Activated CD8-positive, alpha-beta T cell treated with anti-CD3 and anti-CD28 coated beads for 36 hours (primary cell): ENCODE results near the gene RNF152. TPM values are rescaled to one million over a fixed set of nuclear protein-coding genes. Genes with fewer than 3 reads are reported as not detected.

ENCODE experiments used
- ATAC-seq: fragments of 200-7000 bp; cut with Tn5 transposase; one replicate; pipeline ENCODE4 v1.10.0; 2021; ENCODE audit warnings: mild to moderate bottlenecking, moderate library complexity
- CTCF ChIA-PET: fragments of 350-600 bp; sonication (Branson Sonifier 250); formaldehyde crosslinking; loops from one replicate; lab custom pipeline; 2021; ENCODE audit warnings: antibody characterized with exemption; lab: Charles Lee
- POLR2A ChIA-PET: fragments of 350-600 bp; sonication (Branson Sonifier 250); formaldehyde crosslinking; loops from one replicate; lab custom pipeline; 2021; ENCODE audit warnings: antibody characterized with exemption; lab: Charles Lee
- DNase-seq: peaks from one replicate; pipeline ENCODE4 v3.0.0-alpha.2; 2020
- H3K27ac Mint-ChIP-seq: one replicate; pipeline ENCODE4 v1.8.0; 2021; ENCODE audit warnings: mild to moderate bottlenecking, mixed read lengths
- H3K27me3 Mint-ChIP-seq: one replicate; pipeline ENCODE4 v1.8.0; 2021; ENCODE audit warnings: mixed read lengths
- H3K36me3 Mint-ChIP-seq: one replicate; pipeline ENCODE4 v1.8.0; 2021; ENCODE audit warnings: low read depth, mixed read lengths
- H3K4me1 Mint-ChIP-seq: one replicate; pipeline ENCODE4 v1.8.0; 2021; ENCODE audit warnings: low read depth, mixed read lengths
- H3K4me3 Mint-ChIP-seq: one replicate; pipeline ENCODE4 v1.8.0; 2021; ENCODE audit warnings: mild to moderate bottlenecking, moderate library complexity, mixed read lengths
- H3K9me3 Mint-ChIP-seq: one replicate; pipeline ENCODE4 v1.8.0; 2021; ENCODE audit warnings: mixed read lengths
- intact Hi-C: fragments of 100-400 bp; cut with micrococcal nuclease; formaldehyde crosslinking; loops from one replicate; pipeline ENCODE4 v1.10.0; 2022
- total RNA-seq, 2 experiments: library from RNA; stranded (reverse); gene quantifications; one replicate each; pipeline ENCODE4 v1.2.3, GENCODE V29; 2021
- TF ChIP-seq, protein P1 (sequence below): fragments of 200-600 bp; IDR thresholded peaks from one replicate; pipeline ENCODE4 v1.8.0; 2022; ENCODE audit warnings: antibody characterized with exemption, mild to moderate bottlenecking

RNF152 gene
- total RNA-seq, 2 experiments from 2014 or later, result 0.16 to 0.18 TPM

DNA sequence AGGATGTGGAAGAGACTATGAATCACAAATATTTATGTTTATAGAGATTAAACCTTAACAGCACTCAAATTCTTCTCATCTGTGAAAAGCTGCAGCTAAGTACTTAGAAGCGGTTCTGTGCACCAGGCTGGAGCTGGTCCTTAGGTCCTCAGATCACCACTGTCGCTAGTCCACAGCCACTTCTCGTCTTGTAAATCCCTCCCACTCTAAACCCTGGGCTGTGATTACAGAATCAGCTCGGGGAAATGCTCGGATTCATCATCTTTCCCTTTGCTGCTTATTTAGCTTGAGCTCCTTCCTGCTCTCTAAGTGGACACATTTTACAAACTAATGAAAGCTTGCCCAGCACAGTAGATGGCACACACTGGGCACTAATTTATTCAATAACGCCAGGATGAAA lies 61.7 kb downstream of the RNF152 start:
- H3K9me3 Mint-ChIP-seq, result no peaks in the 10 kb centered on the region

DNA sequence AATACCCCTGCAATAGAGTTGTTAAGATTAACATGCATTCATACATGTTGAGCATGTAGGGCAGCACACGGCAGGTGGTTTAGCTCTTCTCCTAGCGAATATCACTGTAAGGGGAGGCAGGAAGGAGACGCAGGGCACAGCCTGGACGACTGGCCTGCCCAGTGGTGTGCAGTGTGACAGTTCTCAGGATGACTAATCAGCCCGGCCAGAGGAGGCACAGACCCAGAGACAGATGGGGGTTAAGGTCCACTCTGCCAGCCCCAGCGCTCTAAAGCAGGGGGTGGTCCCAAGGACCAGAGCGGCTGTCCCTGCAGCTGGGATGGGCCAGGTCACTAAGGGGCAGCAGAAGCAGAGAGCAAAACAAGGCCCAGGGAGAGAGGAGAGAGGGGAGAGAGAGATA lies 63.7 kb downstream of the RNF152 start:
- Mint-ChIP-seq H3K9me3 (no peaks in the 10 kb centered on the region), H3K4me3 (no peak overlapping the region), H3K4me1 (peaks cover 15% of the 10 kb centered on the region), H3K27ac (no peak overlapping the region), H3K36me3 (no peaks in the 10 kb centered on the region), H3K27me3 (peaks cover 5% of the 10 kb centered on the region)
- intact Hi-C loops, result no loop called here
- ChIA-PET CTCF (no interaction called here), POLR2A (no interaction called here)
- TF ChIP-seq, protein P1, sequence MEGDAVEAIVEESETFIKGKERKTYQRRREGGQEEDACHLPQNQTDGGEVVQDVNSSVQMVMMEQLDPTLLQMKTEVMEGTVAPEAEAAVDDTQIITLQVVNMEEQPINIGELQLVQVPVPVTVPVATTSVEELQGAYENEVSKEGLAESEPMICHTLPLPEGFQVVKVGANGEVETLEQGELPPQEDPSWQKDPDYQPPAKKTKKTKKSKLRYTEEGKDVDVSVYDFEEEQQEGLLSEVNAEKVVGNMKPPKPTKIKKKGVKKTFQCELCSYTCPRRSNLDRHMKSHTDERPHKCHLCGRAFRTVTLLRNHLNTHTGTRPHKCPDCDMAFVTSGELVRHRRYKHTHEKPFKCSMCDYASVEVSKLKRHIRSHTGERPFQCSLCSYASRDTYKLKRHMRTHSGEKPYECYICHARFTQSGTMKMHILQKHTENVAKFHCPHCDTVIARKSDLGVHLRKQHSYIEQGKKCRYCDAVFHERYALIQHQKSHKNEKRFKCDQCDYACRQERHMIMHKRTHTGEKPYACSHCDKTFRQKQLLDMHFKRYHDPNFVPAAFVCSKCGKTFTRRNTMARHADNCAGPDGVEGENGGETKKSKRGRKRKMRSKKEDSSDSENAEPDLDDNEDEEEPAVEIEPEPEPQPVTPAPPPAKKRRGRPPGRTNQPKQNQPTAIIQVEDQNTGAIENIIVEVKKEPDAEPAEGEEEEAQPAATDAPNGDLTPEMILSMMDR, result no peak
- DNase-seq (no peak), ATAC-seq (no peak)

More for the DNA sequence above, 61.7 kb downstream of the RNF152 start:
- Mint-ChIP-seq H3K36me3 (no peaks in the 10 kb centered on the region), H3K27ac (no peak overlapping the region), H3K4me1 (peaks cover 17% of the 10 kb centered on the region), H3K4me3 (no peak overlapping the region), H3K27me3 (peaks cover 7% of the 10 kb centered on the region)
- TF ChIP-seq, protein P1, result no peak
- DNase-seq, result no peak
- POLR2A ChIA-PET, result no interaction called here
- CTCF ChIA-PET, result no interaction called here
- ATAC-seq, result no peak
- intact Hi-C loops, result no loop called here

DNA sequence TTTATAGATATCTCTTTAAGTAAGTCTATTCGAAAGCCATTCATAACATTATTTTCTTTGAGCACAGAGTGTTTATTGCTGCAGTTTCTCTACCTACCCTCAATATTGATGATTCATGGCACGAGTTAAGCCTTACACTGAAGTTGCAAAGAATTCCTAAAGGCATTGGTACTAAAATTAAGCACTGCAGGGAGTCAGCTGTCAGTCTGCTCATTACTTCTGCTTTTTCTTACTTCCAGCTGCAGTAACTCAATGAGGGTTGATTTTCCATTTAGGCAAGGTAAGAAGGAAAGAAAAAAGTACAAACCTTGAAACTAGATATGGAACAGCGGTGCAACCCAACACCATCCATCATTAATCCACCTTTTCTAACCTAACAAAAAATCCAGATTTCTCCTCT lies 65.2 kb downstream of the RNF152 start:
- peaks cover 5% of the 10 kb centered on the region for H3K27me3 Mint-ChIP-seq
- DNase-seq (no peak), ATAC-seq (no peak)
- H3K27ac Mint-ChIP-seq, result no peak overlapping the region
- H3K36me3 Mint-ChIP-seq, result no peaks in the 10 kb centered on the region
- peaks cover under 1% of the 10 kb centered on the region for H3K4me1 Mint-ChIP-seq
- CTCF ChIA-PET, result no interaction called here
- H3K4me3 Mint-ChIP-seq, result no peak overlapping the region
- TF ChIP-seq, protein P1, result no peak
- no peaks in the 10 kb centered on the region for H3K9me3 Mint-ChIP-seq
- POLR2A ChIA-PET, result no interaction called here
- intact Hi-C loops, result no loop called here

DNA sequence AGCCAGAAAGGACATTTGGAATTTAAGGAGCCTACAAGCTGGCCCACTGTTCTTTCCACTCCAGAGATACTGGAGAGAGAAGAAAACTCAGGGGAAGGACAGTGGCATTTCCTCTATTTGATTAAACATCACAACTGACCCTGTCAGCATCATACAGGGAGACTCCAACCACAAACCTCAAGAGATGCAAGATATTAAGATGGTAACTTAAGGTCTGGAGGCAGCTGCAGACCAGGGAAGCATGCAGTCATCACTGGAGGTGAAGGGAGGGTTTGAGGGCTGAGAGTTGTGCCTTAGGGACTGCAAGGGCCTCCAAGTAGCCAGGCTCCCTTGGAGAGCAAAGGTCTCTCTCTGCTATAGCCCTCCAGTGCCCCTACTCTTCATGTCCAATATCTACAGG lies 67.4 kb downstream of the RNF152 start:
- Mint-ChIP-seq H3K4me3 (no peak overlapping the region), H3K27me3 (peaks cover 2% of the 10 kb centered on the region), H3K9me3 (no peaks in the 10 kb centered on the region), H3K27ac (no peak overlapping the region), H3K4me1 (no peaks in the 10 kb centered on the region), H3K36me3 (no peaks in the 10 kb centered on the region)
- intact Hi-C loops, result no loop called here
- DNase-seq (no peak), ATAC-seq (no peak)
- POLR2A ChIA-PET, result no interaction called here
- CTCF ChIA-PET, result no interaction called here
- TF ChIP-seq, protein P1, result no peak

DNA sequence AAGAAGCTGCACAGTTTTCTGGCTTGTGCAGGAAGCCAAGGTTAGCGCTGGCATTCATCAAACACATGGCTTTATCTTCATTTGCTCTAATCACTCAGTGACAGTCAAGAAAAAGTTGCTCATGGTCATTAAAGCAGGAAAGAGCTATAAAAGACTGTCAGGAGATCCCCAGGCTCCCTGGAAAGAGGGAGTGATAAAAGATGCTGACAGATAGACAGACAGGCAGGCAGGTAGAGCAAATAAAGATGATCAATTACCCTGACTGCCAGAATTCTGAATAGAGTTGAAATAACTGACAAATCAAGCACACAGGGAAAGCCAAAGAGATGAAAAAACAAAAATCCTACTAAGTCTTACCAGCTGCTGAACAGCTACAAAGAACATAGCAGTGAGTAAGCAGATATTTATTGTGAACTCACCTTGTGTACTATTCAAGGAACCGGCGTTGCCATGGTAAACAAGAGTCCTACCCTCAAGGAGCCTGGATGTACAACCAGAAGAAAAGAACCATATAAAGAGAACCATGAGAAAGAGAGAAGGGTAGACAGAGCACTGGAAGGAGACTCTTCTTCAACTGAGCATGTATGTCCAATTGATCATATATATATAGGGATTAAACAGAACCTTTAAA lies 68.0 kb downstream of the RNF152 start:
- ChIA-PET POLR2A (no interaction called here), CTCF (no interaction called here)
- H3K9me3 Mint-ChIP-seq, result no peaks in the 10 kb centered on the region
- TF ChIP-seq, protein P1, result no peak
- ATAC-seq (no peak), DNase-seq (no peak)
- H3K27me3 Mint-ChIP-seq, result no peaks in the 10 kb centered on the region
- no peak overlapping the region for H3K4me3 Mint-ChIP-seq
- intact Hi-C loops, result no loop called here
- H3K36me3 Mint-ChIP-seq, result no peaks in the 10 kb centered on the region
- no peak overlapping the region for H3K27ac Mint-ChIP-seq
- H3K4me1 Mint-ChIP-seq, result no peaks in the 10 kb centered on the region
